ENCODE data around the gene SPATS2L.

SPATS2L gene

GRCh38 chr2:200455958-200456421 lies 149.5 kb downstream of the SPATS2L start:
- TF ChIP-seq CTCF (IDR thresholded peaks at IDR 0.05; ENCODE audit: borderline replicate concordance, insufficient read depth, low read depth, low read length): no peak
- H3K4me3 ChIP-seq (ENCODE audit: low read depth, low read length): no peak overlapping the region

- H3K4me3 ChIP-seq (ENCODE audit: low read depth, low read length): no peak overlapping the region
Measured at GRCh38 chr2:200456567-200456966, 150.1 kb downstream of the SPATS2L start.

GRCh38 chr2:200459101-200459500 lies 152.6 kb downstream of the SPATS2L start:
- no peak overlapping the region for H3K4me3 ChIP-seq (ENCODE audit: low read depth, low read length)
- TF ChIP-seq CTCF (IDR thresholded peaks at IDR 0.05; ENCODE audit: borderline replicate concordance, insufficient read depth, low read depth, low read length): no peak

More at GRCh38 chr2:200456567-200456966, 150.1 kb downstream of the SPATS2L start:
- TF ChIP-seq CTCF (IDR thresholded peaks at IDR 0.05; ENCODE audit: borderline replicate concordance, insufficient read depth, low read depth, low read length): no peak

GRCh38 chr2:200461846-200462710 lies 155.6 kb downstream of the SPATS2L start:
- no peak overlapping the region for H3K4me3 ChIP-seq (ENCODE audit: low read depth, low read length)
- TF ChIP-seq CTCF (IDR thresholded peaks at IDR 0.05; ENCODE audit: borderline replicate concordance, insufficient read depth, low read depth, low read length): no peak

- H3K4me3 ChIP-seq (ENCODE audit: low read depth, low read length): no peak overlapping the region
- TF ChIP-seq CTCF (IDR thresholded peaks at IDR 0.05; ENCODE audit: borderline replicate concordance, insufficient read depth, low read depth, low read length): no peak
Measured at GRCh38 chr2:200463452-200463851, 157.0 kb downstream of the SPATS2L start.

- H3K4me3 ChIP-seq (ENCODE audit: low read depth, low read length): no peak overlapping the region
- no peak for TF ChIP-seq CTCF (IDR thresholded peaks at IDR 0.05; ENCODE audit: borderline replicate concordance, insufficient read depth, low read depth, low read length)
Measured at GRCh38 chr2:200466425-200467418, 160.2 kb downstream of the SPATS2L start.
